ENCODE data around the gene ARFRP1. TPM values are rescaled to one million over a fixed set of nuclear protein-coding genes. Genes with fewer than 3 reads are reported as not detected.

ARFRP1 gene
- total RNA-seq, 1 experiment from 2014 or later, result 42.7 TPM

GRCh38 chr20:63752411-63753101 is 44.8 kb upstream of the ARFRP1 start:
- Mint-ChIP-seq H3K36me3 (ENCODE audit: insufficient read depth in 1 of 3, low read depth in 3 of 3) (peaks cover 0 to 5% (median 0%) of the 10 kb centered on the region in 3 experiments; a peak in 2 of 7 replicates), H3K27ac (peak overlapping the region in 1 of 3 experiments; percentile 63; a peak in 2 of 7 replicates), H3K9me3 (no peaks in the 10 kb centered on the region), H3K4me1 (peaks cover 14 to 22% of the 10 kb centered on the region in 2 experiments), H3K27me3 (ENCODE audit: low read depth) (no peaks in the 10 kb centered on the region), H3K4me3 (no peak overlapping the region)
- H3K56ac ChIP-seq (ENCODE audit: insufficient read length, low read depth, low read length), result no peak overlapping the region
- H4K8ac ChIP-seq (replicated peaks; ENCODE audit: insufficient read length, low read depth, low read length), result no peak overlapping the region
- H2BK12ac ChIP-seq (ENCODE audit: insufficient read length, low read depth, low read length), result no peak overlapping the region
- peak; percentile 57 for DNase-seq
- H3K9ac ChIP-seq (ENCODE audit: extremely low read depth, insufficient read length, low read length), result no peak overlapping the region
- no peaks in the 10 kb centered on the region for H3K79me2 ChIP-seq (ENCODE audit: insufficient read depth, low read length)
- no peak overlapping the region for H4K5ac ChIP-seq (ENCODE audit: insufficient read length, low read depth, low read length)
- peak; percentile 35; the same call in 2 of the 3 replicates for TF ChIP-seq CTCF (conservative IDR thresholded peaks at IDR 0.05)
- H2AK5ac ChIP-seq (ENCODE audit: insufficient read length, low read length), result no peak overlapping the region
- H3K4me2 ChIP-seq (ENCODE audit: insufficient read depth, insufficient read length, low read length), result no peak overlapping the region
- H4K20me1 ChIP-seq (ENCODE audit: control insufficient read depth, insufficient read depth, insufficient read length), result no peaks in the 10 kb centered on the region
- no peak overlapping the region for H3K14ac ChIP-seq (ENCODE audit: insufficient read depth, low read length)
- H3K27ac ChIP-seq (ENCODE audit: insufficient read length, low read depth, low read length), result no peak overlapping the region
- no peak overlapping the region for H3T11ph ChIP-seq (ENCODE audit: low read length)
- no peaks in the 10 kb centered on the region for H3K79me1 ChIP-seq (ENCODE audit: insufficient read depth, low read depth, low read length, poor library complexity, severe bottlenecking)
- H3K23ac ChIP-seq (ENCODE audit: insufficient read length, low read depth, low read length), result no peak overlapping the region
- WGBS (ENCODE audit: extremely low coverage, insufficient read length, low lambda C conversion rate), result no CpG with 5 or more reads among the region's 50 CpGs
- no peak overlapping the region for H4K91ac ChIP-seq (ENCODE audit: insufficient read length, low read depth, low read length)
- no peaks in the 10 kb centered on the region for H3K23me2 ChIP-seq (ENCODE audit: insufficient read length, low read depth, low read length, poor library complexity, severe bottlenecking)
- no peak overlapping the region for H2BK120ac ChIP-seq (ENCODE audit: low read depth, low read length, poor library complexity, severe bottlenecking)
- no peaks in the 10 kb centered on the region for H3K9me3 ChIP-seq (ENCODE audit: control insufficient read depth, low read depth, low read length)
- H2BK5ac ChIP-seq (ENCODE audit: insufficient read length, low read length), result no peak overlapping the region
- H3K27me3 ChIP-seq (ENCODE audit: insufficient read depth, low read length), result no peaks in the 10 kb centered on the region
- no peak overlapping the region for H3K18ac ChIP-seq (ENCODE audit: insufficient read length, low read depth, low read length)
- no peak overlapping the region for H2BK15ac ChIP-seq (ENCODE audit: low read depth, low read length)
- H2AFZ ChIP-seq (ENCODE audit: low read length), result no peak overlapping the region
- H3K4ac ChIP-seq (ENCODE audit: low read depth, low read length), result no peak overlapping the region
- H3K4me1 ChIP-seq (ENCODE audit: insufficient read depth, low read length), result no peaks in the 10 kb centered on the region; the same call in 1 of the 2 replicates
- H2BK20ac ChIP-seq (ENCODE audit: low read depth, low read length, poor library complexity, severe bottlenecking), result no peak overlapping the region
